Body of pancreas (tissue), 4 donors: Measurements from ENCODE around the gene SLC6A3. TPM values are rescaled to one million over a fixed set of nuclear protein-coding genes. Genes with fewer than 3 reads are reported as not detected.

Source experiments
- ATAC-seq: fragments of 150-250 bp; one replicate; pipeline ENCODE4 v1.9.1; 2016
- DNase-seq, 4 donors: peaks; one replicate each; pipeline ENCODE4 v3.0.0-alpha.2; 2019
- H3K27ac ChIP-seq, 4 donors: fragments of 200-600 bp; sonication (generic); 1 replicate in 3 of 4; 2 replicates in 1 of 4; pipeline versions ENCODE4 v1.5.1 to v1.6.1; 2016 to 2019; ENCODE audit warnings: mild to moderate bottlenecking in 1 of 4, mixed read lengths in 1 of 4, moderate library complexity in 1 of 4
- H3K27me3 ChIP-seq, 2 donors: fragments of 200-600 bp; sonication (generic); one replicate each; pipeline ENCODE4 v1.6.0; 2016; ENCODE audit warnings: mild to moderate bottlenecking in 1 of 2
- H3K36me3 ChIP-seq, 2 donors: fragments of 200-600 bp; sonication (generic); replicated peaks in 1 of 2; 2 replicates each; pipeline ENCODE4 v1.5.1; 2016; ENCODE audit warnings: low read depth in 2 of 2; ENCODE audit not compliant: insufficient read depth in 1 of 2
- H3K4me1 ChIP-seq: fragments of 200-600 bp; sonication (generic); one replicate; pipeline ENCODE4 v1.6.0; 2016
- H3K4me3 ChIP-seq, 2 donors: fragments of 200-600 bp; sonication (generic); 1 replicate in 1 of 2; 2 replicates in 1 of 2; pipeline ENCODE4 v1.5.1; 2016 to 2019
- H3K9me3 ChIP-seq, 3 donors: fragments of 200-600 bp; sonication (generic); 1 replicate in 2 of 3; 2 replicates in 1 of 3; pipeline ENCODE4 v1.5.1; 2016
- CTCF ChIP-seq, 7 experiments: fragments of 450-650 bp in 4 of 7; fragments of 200-600 bp in 3 of 7; sonication (generic) in 3 of 7; IDR thresholded peaks; one replicate each; pipeline ENCODE4 v1.5.1; 2016 to 2019; ENCODE audit warnings: antibody characterized with exemption in 7 of 7
- POLR2A ChIP-seq, 3 donors: fragments of 450-650 bp; IDR thresholded peaks; one replicate each; pipeline ENCODE4 v1.6.1; 2016; ENCODE audit warnings: antibody characterized with exemption in 3 of 3, mild to moderate bottlenecking in 2 of 3
- WGBS, 2 donors: methylation state at CpG; one replicate each; pipeline ENCODE4 v1.1.5; 2017; 5-methylcytosine and 5-hydroxymethylcytosine counted together
- intact Hi-C: fragments of 100-400 bp; cut with DNase I; formaldehyde crosslinking; loops from one replicate; pipeline ENCODE4 v1.15.1; 2023
- total RNA-seq, 2 donors: library from RNA; depleted of rRNA; stranded (reverse); fragments of >200 nt; gene quantifications; one replicate each; pipeline ENCODE4 v1.1.0, GENCODE V29; 2016

SLC6A3 gene
- total RNA-seq, 2 donors from 2014 or later = not detected

DNA sequence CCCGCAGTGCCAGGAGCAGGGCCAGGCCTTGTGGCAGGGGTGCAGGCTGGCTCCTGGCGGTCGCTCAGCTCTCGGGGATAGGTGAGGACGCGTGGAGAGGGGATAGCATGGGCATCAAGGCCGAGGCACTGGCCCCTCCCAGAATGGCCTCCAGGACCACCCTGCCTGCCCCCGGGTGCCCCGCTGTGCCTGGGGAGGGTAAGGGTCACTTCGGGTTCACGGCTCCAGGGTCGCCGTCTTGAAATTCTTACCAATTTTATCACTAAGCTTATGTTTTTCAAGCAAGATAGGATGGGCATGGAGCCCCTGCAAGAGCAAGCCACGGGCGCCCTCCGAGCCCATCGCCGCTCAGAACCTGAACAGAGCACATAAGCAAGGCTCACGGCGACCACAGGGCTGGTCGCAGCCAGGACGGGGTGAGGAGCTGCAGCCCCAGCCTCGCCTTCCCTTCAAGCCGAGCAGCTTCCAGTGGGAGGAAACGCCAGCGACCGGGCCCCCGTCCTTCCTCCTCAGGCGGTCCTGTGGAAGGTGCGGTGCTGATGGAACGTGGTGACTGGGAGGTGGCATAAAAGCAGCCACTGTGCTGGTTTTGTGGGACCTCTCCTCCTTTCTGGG is 86.1 kb downstream of the SLC6A3 start:
- intact Hi-C loops = no loop called here
- no peaks in the 10 kb centered on the region for H3K9me3 ChIP-seq
- H3K27ac ChIP-seq = no peak overlapping the region
- DNase-seq (no peak), ATAC-seq (no peak)
- 53 to 65% methylated on average over 10 to 30 of the region's 31 CpGs for WGBS, 2 donors
- no peaks in the 10 kb centered on the region for H3K27me3 ChIP-seq
- TF ChIP-seq POLR2A (IDR thresholded peaks at IDR 0.05) (no peak), CTCF (IDR thresholded peaks at IDR 0.05) (no peak)
- no peaks in the 10 kb centered on the region for H3K4me1 ChIP-seq
- no peak overlapping the region for H3K4me3 ChIP-seq
- no peaks in the 10 kb centered on the region for H3K36me3 ChIP-seq

GRCh38 chr5:1358726-1359025 is 86.6 kb downstream of the SLC6A3 start:
- no peak for ATAC-seq
- WGBS, 2 donors = 40 to 54% methylated on average over 3 to 8 of the region's 10 CpGs
- no peak for DNase-seq
- Histone ChIP-seq H3K27me3 (no peaks in the 10 kb centered on the region), H3K4me3 (no peak overlapping the region), H3K36me3 (no peaks in the 10 kb centered on the region), H3K4me1 (no peaks in the 10 kb centered on the region), H3K9me3 (no peaks in the 10 kb centered on the region), H3K27ac (no peak overlapping the region)
- intact Hi-C loops = no loop called here
- TF ChIP-seq POLR2A (IDR thresholded peaks at IDR 0.05) = no peak
- no peak for TF ChIP-seq CTCF (IDR thresholded peaks at IDR 0.05)

DNA sequence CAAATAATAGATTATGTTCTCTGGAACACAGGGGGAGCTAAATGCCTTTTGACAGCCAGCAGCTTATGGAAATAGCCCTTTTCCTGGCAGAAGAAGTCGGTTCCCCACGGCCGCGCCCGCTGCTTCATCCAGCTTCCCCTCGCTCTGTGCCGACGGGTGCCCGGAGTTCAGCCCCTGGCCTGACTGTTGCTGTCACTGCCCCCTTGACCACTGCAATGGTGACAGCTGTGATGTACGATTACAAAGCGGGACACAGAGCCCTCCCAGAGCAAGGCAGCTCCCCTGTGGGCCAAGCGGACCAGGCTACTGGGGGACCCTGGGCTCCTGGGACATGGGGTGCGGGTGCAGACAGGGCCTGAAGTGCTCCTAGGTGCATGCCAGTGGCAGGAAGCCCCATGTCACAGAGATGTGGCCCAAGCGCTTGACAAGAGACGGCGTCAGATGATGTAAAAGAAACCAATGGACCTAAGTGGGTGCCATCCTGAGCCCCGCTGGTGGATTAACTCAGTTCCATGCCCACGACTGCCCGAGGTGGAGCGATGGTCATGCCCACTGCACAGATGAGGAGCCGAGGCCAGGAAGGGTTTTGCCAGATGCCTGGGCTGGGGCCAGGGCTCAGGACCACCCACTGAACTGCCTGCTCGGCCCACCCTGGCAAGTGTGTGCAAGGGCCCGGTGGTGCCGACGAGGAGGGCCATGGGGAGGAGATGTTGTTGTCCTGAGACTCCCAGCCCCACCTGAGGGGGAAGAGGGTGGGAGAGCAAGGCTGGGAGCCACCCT is 87.1 kb downstream of the SLC6A3 start:
- Histone ChIP-seq H3K27ac (no peak overlapping the region), H3K9me3 (no peaks in the 10 kb centered on the region), H3K27me3 (no peaks in the 10 kb centered on the region), H3K4me1 (no peaks in the 10 kb centered on the region), H3K4me3 (no peak overlapping the region), H3K36me3 (no peaks in the 10 kb centered on the region)
- TF ChIP-seq POLR2A (IDR thresholded peaks at IDR 0.05) (no peak), CTCF (IDR thresholded peaks at IDR 0.05) (no peak)
- WGBS, 2 donors = 63 to 76% methylated on average over 13 to 24 of the region's 25 CpGs
- ATAC-seq = no peak
- DNase-seq = no peak
- intact Hi-C loops = no loop called here

GRCh38 chr5:1356873-1357787 is 88.1 kb downstream of the SLC6A3 start:
- DNase-seq = no peak

More at GRCh38 chr5:1356873-1357787, 88.1 kb downstream of the SLC6A3 start:
- Histone ChIP-seq H3K9me3 (no peaks in the 10 kb centered on the region), H3K27ac (no peak overlapping the region), H3K4me3 (no peak overlapping the region), H3K4me1 (no peaks in the 10 kb centered on the region), H3K36me3 (no peaks in the 10 kb centered on the region), H3K27me3 (no peaks in the 10 kb centered on the region)
- ATAC-seq = no peak
- TF ChIP-seq POLR2A (IDR thresholded peaks at IDR 0.05) (no peak), CTCF (IDR thresholded peaks at IDR 0.05) (no peak)
- 48 to 51% methylated on average over 26 to 28 of the region's 28 CpGs for WGBS, 2 donors
- intact Hi-C loops = no loop called here
